ENCODE results near the gene DNAJB8. TPM values are rescaled to one million over a fixed set of nuclear protein-coding genes. Genes with fewer than 3 reads are reported as not detected.
A peak's percentile ranks its signal among the peaks of the same experiment; 100 is the strongest.

Gene DNAJB8
- total RNA-seq, 1 experiment from 2014 or later, result not detected

DNA sequence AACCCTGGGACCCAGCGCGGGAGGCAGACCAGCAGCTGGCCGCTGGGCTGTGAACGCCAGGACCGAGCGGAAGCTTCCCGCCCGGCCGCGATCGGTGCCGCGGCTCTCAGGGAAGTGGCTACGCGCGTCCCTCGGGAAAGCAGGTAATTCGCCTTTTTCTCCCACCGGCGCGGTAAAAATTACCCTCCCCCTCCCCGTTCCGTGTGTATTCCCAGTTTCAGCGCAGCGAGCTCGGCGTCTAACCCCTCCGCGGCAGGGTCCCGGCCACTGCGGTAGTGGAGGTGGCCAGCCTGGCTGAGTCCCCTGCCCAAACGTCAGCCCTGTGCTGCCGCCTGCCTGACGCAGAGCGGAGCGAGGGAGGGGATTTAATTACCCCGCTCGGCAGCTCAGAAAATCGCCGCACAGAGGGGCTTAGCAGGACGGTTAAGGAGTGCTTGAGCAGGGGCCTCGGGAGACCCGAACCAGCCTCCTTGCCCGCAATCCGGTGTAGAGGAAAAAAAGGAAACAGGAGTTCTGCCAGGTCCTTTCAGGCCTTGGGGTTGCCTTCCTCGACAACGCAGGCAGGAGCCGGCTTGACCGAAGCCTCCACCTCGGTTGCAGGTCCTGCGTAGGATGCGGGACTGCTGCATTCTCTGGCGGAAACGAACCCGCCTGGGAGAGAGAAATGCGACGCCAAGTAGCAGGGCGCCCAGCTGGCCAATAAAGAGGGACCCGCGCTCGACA, 23.4 kb upstream of the DNAJB8 start:
- Histone ChIP-seq H3K4me3 (ENCODE audit: insufficient read depth, low read depth, low read length) (peak overlapping the region; percentile 41), H3K27me3 (ENCODE audit: control insufficient read depth, insufficient read depth, low read length) (peaks cover 99% of the 10 kb centered on the region), H3K36me3 (replicated peaks; ENCODE audit: control insufficient read depth, insufficient read depth, low read length) (no peaks in the 10 kb centered on the region)
- peak; percentile 86 for DNase-seq

DNA sequence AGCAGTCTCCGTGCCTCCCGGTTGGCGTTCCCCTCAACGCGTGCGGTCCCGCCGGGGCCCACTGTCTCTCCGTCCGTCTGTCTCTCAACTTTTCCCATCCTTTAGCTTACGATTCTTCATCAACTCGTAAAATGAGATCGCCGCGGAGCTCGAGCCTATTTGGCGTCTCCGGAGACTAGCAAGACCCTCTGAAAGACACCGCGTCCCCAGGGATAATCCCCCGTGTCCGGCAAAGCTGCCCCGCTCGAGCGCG, 22.9 kb upstream of the DNAJB8 start:
- peak overlapping the region; percentile 41 for H3K4me3 ChIP-seq (ENCODE audit: insufficient read depth, low read depth, low read length)
- no peak for DNase-seq
- no peaks in the 10 kb centered on the region for H3K36me3 ChIP-seq (replicated peaks; ENCODE audit: control insufficient read depth, insufficient read depth, low read length)
- H3K27me3 ChIP-seq (ENCODE audit: control insufficient read depth, insufficient read depth, low read length), result peaks cover 99% of the 10 kb centered on the region

- Histone ChIP-seq H3K36me3 (replicated peaks; ENCODE audit: control insufficient read depth, insufficient read depth, low read length) (no peaks in the 10 kb centered on the region), H3K4me3 (ENCODE audit: insufficient read depth, low read depth, low read length) (peak overlapping the region; percentile 41), H3K27me3 (ENCODE audit: control insufficient read depth, insufficient read depth, low read length) (peaks cover 99% of the 10 kb centered on the region)
- peak; percentile 86 for DNase-seq
Measured at GRCh38 chr3:128488991-128489673, 22.4 kb upstream of the DNAJB8 start.

GRCh38 chr3:128488636-128488990, 21.9 kb upstream of the DNAJB8 start:
- Histone ChIP-seq H3K27me3 (ENCODE audit: control insufficient read depth, insufficient read depth, low read length) (peaks cover 99% of the 10 kb centered on the region), H3K36me3 (replicated peaks; ENCODE audit: control insufficient read depth, insufficient read depth, low read length) (no peaks in the 10 kb centered on the region), H3K4me3 (ENCODE audit: insufficient read depth, low read depth, low read length) (peak overlapping the region; percentile 41)
- no peak for DNase-seq

GRCh38 chr3:128487813-128488635, 21.3 kb upstream of the DNAJB8 start:
- Histone ChIP-seq H3K36me3 (replicated peaks; ENCODE audit: control insufficient read depth, insufficient read depth, low read length) (no peaks in the 10 kb centered on the region), H3K27me3 (ENCODE audit: control insufficient read depth, insufficient read depth, low read length) (peaks cover 99% of the 10 kb centered on the region), H3K4me3 (ENCODE audit: insufficient read depth, low read depth, low read length) (peak overlapping the region; percentile 41)
- DNase-seq, result peak; percentile 97

DNA sequence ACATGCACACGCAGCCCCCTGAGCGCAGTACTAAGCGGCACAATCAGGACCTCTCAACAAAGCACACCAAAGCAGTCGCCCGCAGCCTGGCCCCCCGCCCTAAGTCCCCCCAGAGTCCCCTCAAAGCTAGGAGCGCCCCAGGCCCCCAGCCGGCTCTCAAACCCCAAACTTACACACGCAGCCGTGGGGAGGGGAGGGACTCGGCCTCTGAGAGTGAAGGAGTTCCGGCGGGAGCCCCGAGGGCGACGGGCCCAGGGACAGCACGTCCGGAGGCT, 20.8 kb upstream of the DNAJB8 start:
- no peaks in the 10 kb centered on the region for H3K36me3 ChIP-seq (replicated peaks; ENCODE audit: control insufficient read depth, insufficient read depth, low read length)
- DNase-seq, result no peak
- peaks cover 99% of the 10 kb centered on the region for H3K27me3 ChIP-seq (ENCODE audit: control insufficient read depth, insufficient read depth, low read length)
- H3K4me3 ChIP-seq (ENCODE audit: insufficient read depth, low read depth, low read length), result peak overlapping the region; percentile 41

- H3K36me3 ChIP-seq (replicated peaks; ENCODE audit: control insufficient read depth, insufficient read depth, low read length), result no peaks in the 10 kb centered on the region
- DNase-seq, result peak; percentile 82
- peaks cover 99% of the 10 kb centered on the region for H3K27me3 ChIP-seq (ENCODE audit: control insufficient read depth, insufficient read depth, low read length)
- peak overlapping the region; percentile 41 for H3K4me3 ChIP-seq (ENCODE audit: insufficient read depth, low read depth, low read length)
Measured at GRCh38 chr3:128486681-128487537, 20.2 kb upstream of the DNAJB8 start.

DNA sequence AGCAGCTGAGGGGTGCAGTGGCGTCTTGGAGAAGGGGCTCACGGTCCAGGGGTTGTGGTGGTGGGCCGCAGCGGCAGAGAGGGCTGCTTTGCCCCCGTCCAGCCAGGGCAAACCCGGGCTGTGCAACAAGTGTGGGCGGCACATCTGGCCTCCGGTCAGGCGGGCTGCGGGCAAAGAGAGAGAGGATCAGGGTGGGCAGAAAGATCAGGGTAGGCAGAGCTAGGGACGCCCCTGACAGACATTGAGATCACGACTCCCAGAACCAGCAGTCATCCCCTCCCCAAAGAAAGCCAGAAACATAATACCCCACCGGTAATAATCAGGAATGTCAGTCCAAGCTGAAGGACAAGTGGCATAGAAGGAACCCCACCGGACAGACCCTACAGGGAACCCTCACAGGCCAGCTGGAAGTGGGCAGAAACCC, 19.5 kb upstream of the DNAJB8 start:
- peak overlapping the region; percentile 41; the same call in 1 of the 2 replicates for H3K4me3 ChIP-seq (ENCODE audit: insufficient read depth, low read depth, low read length)
- peaks cover 99% of the 10 kb centered on the region for H3K27me3 ChIP-seq (ENCODE audit: control insufficient read depth, insufficient read depth, low read length)
- DNase-seq, result peak; percentile 60
- H3K36me3 ChIP-seq (replicated peaks; ENCODE audit: control insufficient read depth, insufficient read depth, low read length), result no peaks in the 10 kb centered on the region

GRCh38 chr3:128485282-128486204, 18.9 kb upstream of the DNAJB8 start:
- Histone ChIP-seq H3K4me3 (ENCODE audit: insufficient read depth, low read depth, low read length) (no peak overlapping the region), H3K27me3 (ENCODE audit: control insufficient read depth, insufficient read depth, low read length) (peaks cover 99% of the 10 kb centered on the region), H3K36me3 (replicated peaks; ENCODE audit: control insufficient read depth, insufficient read depth, low read length) (no peaks in the 10 kb centered on the region)
- peak; percentile 56 for DNase-seq

DNA sequence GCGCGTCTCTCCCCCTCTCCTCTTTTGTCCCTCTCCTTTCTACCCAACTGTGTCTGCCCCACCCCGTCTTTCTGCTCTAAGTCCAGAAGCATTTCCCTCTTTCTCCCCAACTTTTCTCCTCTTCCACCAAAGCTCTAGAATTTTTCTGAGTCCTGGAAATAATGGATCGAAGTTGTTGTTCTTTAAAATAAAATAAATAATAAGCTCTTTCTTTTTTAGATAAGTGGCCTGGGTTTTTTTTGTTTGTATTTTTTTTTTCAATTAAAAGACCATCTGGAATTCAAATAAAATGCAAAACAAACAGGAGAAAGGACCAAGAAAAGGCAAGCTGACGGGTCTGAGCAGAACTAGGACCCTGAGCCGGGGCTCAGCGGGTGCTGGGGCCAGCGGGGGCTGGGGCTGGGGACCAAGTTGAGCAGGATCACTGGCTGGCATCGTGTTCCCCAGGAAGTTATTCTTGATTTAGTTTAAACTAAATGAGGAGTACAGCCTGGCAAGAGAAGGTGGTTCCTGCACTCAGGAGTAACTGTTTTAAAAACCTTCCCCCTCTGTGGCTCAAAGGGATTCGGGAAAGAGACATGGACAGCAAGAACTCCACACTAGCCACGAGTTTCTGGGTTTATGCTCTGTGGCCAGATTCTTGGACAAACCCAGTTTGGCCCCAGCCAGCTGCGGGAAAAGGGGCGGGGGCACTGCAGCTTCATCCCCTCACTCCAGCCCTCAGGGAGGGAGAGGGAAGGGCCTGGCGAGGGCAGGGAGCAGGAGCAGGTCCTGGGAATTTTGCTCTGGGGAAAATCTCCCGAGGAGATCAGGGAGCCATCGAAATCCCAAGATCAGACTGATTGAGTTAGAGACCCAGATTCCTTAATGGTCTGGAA, 18.0 kb upstream of the DNAJB8 start:
- peak; percentile 85 for DNase-seq
- no peak overlapping the region for H3K4me3 ChIP-seq (ENCODE audit: insufficient read depth, low read depth, low read length)
- peaks cover 99% of the 10 kb centered on the region for H3K27me3 ChIP-seq (ENCODE audit: control insufficient read depth, insufficient read depth, low read length)
- H3K36me3 ChIP-seq (replicated peaks; ENCODE audit: control insufficient read depth, insufficient read depth, low read length), result no peaks in the 10 kb centered on the region

GRCh38 chr3:128483657-128484403, 17.1 kb upstream of the DNAJB8 start:
- DNase-seq, result peak; percentile 79
- no peaks in the 10 kb centered on the region for H3K36me3 ChIP-seq (replicated peaks; ENCODE audit: control insufficient read depth, insufficient read depth, low read length)
- peaks cover 92% of the 10 kb centered on the region for H3K27me3 ChIP-seq (ENCODE audit: control insufficient read depth, insufficient read depth, low read length)
- H3K4me3 ChIP-seq (ENCODE audit: insufficient read depth, low read depth, low read length), result 0 out of 2 replicates have a peak overlapping the region, but pooled peaks have one; percentile 2

Data from H7 (cell line).